Neural progenitor cell (in vitro differentiated cells): ENCODE data around the gene R3HDM1. TPM values are rescaled to one million over a fixed set of nuclear protein-coding genes. Genes with fewer than 3 reads are reported as not detected.
"Not testable (repeated sequence)": the region's sequence is repeated elsewhere in the genome, so short reads cannot be mapped to it uniquely, and the experiment has no call there.

ENCODE experiments used
- DNase-seq: peaks from one replicate; pipeline ENCODE4 v3.0.0-alpha.2; 2016; ENCODE audit warnings: low spot score
- H2AFZ ChIP-seq: fragments of 200-600 bp; sonication (generic); replicated peaks from 2 replicates; pipeline ENCODE4 v1.6.1; 2016; ENCODE audit warnings: antibody characterized with exemption
- H3F3A ChIP-seq: fragments of 200-600 bp; sonication (generic); 2 replicates; pipeline ENCODE4 v1.6.1; 2016; ENCODE audit warnings: antibody characterized with exemption, low read depth
- H3K27ac ChIP-seq: fragments of 200-600 bp; sonication (generic); 2 replicates; pipeline ENCODE4 v1.5.1; 2016; ENCODE audit warnings: mild to moderate bottlenecking
- H3K27me3 ChIP-seq: fragments of 200-600 bp; sonication (generic); 2 replicates; pipeline ENCODE4 v1.6.1; 2016; ENCODE audit warnings: mild to moderate bottlenecking, moderate library complexity
- H3K36me3 ChIP-seq: fragments of 200-600 bp; sonication (generic); 2 replicates; pipeline ENCODE4 v1.5.1; 2016
- H3K4me1 ChIP-seq: fragments of 200-600 bp; sonication (generic); 2 replicates; pipeline ENCODE4 v1.6.1; 2016; ENCODE audit warnings: mixed run types
- H3K4me2 ChIP-seq: fragments of 200-600 bp; sonication (generic); 2 replicates; pipeline ENCODE4 v1.6.1; 2016
- H3K4me3 ChIP-seq: fragments of 200-600 bp; sonication (generic); 2 replicates; pipeline ENCODE4 v1.5.1; 2016
- H3K79me2 ChIP-seq: fragments of 200-600 bp; sonication (generic); 2 replicates; pipeline ENCODE4 v1.6.1; 2016; ENCODE audit warnings: low read depth
- H3K9ac ChIP-seq: fragments of 200-600 bp; sonication (generic); 2 replicates; pipeline ENCODE4 v1.6.1; 2016
- H3K9me3 ChIP-seq: fragments of 200-600 bp; sonication (generic); 2 replicates; pipeline ENCODE4 v1.5.1; 2016; ENCODE audit warnings: low read depth
- H4K20me1 ChIP-seq: fragments of 200-600 bp; sonication (generic); 2 replicates; pipeline ENCODE4 v1.6.1; 2016; ENCODE audit warnings: low read depth
- H3K27ac Mint-ChIP-seq: 3 replicates; pipeline ENCODE4 v1.8.0; 2021; ENCODE audit warnings: mixed read lengths
- H3K27me3 Mint-ChIP-seq: 2 replicates; pipeline ENCODE4 v1.8.0; 2022; ENCODE audit warnings: low read depth, mild to moderate bottlenecking, inconsistent platforms, moderate library complexity, mixed read lengths; ENCODE audit not compliant: insufficient read depth
- H3K36me3 Mint-ChIP-seq: 3 replicates; pipeline ENCODE4 v1.8.0; 2021; ENCODE audit warnings: mixed read lengths
- H3K4me1 Mint-ChIP-seq: 3 replicates; pipeline ENCODE4 v1.8.0; 2021; ENCODE audit warnings: mixed read lengths
- H3K4me3 Mint-ChIP-seq: 3 replicates; pipeline ENCODE4 v1.8.0; 2021; ENCODE audit warnings: mild to moderate bottlenecking, moderate library complexity, mixed read lengths
- H3K9me3 Mint-ChIP-seq: 3 replicates; pipeline ENCODE4 v1.8.0; 2020; ENCODE audit warnings: mixed read lengths
- EZH2 ChIP-seq: fragments of 200-600 bp; sonication (generic); IDR thresholded peaks from 2 replicates; pipeline ENCODE4 v1.6.1; 2017; ENCODE audit warnings: antibody characterized with exemption, mild to moderate bottlenecking, moderate library complexity
- EZH2phosphoT487 ChIP-seq: fragments of 200-600 bp; sonication (generic); IDR thresholded peaks from 2 replicates; pipeline ENCODE4 v1.6.1; 2017; ENCODE audit warnings: antibody characterized with exemption
- total RNA-seq: library from RNA; depleted of rRNA; stranded (reverse); fragments of >200 nt; gene quantifications from 2 replicates; pipeline ENCODE4 v1.2.3, GENCODE V29; 2015; ENCODE audit warnings: low replicate concordance
- TF ChIP-seq, protein P1 (sequence below): fragments of 200-600 bp; sonication (generic); IDR thresholded peaks from 2 replicates; pipeline ENCODE4 v1.5.1; 2017; ENCODE audit warnings: antibody characterized with exemption, mild to moderate bottlenecking

The R3HDM1 gene
- total RNA-seq, 1 donor from 2014 or later, result 49.4 TPM

DNA sequence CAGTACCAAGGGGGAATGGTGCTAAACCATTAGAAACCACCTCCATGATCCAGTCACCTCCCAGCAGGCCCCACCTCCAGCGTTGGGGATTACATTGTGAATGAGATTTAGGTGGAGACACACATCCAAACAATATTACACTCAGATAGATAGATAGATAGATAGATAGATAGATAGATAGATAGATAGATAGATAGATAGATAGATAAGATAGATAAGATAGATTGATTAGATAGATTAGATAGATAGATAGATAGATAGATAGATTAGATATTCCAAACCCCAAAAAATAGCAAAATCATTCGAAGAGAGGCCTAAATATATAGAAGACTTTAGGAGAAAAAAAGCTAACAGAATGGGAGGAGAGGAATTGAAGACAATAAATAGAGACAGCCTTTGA lies 167.6 kb downstream of the R3HDM1 start:
- no peak for DNase-seq
- Histone ChIP-seq H3K4me1 (peaks cover 4% of the 10 kb centered on the region), H3K27ac (no peak overlapping the region), H2AFZ (no peak overlapping the region), H3K9ac (no peak overlapping the region), H3K4me3 (no peak overlapping the region), H3K79me2 (no peaks in the 10 kb centered on the region), H3K9me3 (no peaks in the 10 kb centered on the region), H4K20me1 (no peaks in the 10 kb centered on the region), H3K36me3 (peaks cover 6% of the 10 kb centered on the region), H3K4me2 (no peak overlapping the region), H3K27me3 (no peaks in the 10 kb centered on the region), H3F3A (no peaks in the 10 kb centered on the region)
- TF ChIP-seq EZH2, result no peak
- TF ChIP-seq, protein P1, sequence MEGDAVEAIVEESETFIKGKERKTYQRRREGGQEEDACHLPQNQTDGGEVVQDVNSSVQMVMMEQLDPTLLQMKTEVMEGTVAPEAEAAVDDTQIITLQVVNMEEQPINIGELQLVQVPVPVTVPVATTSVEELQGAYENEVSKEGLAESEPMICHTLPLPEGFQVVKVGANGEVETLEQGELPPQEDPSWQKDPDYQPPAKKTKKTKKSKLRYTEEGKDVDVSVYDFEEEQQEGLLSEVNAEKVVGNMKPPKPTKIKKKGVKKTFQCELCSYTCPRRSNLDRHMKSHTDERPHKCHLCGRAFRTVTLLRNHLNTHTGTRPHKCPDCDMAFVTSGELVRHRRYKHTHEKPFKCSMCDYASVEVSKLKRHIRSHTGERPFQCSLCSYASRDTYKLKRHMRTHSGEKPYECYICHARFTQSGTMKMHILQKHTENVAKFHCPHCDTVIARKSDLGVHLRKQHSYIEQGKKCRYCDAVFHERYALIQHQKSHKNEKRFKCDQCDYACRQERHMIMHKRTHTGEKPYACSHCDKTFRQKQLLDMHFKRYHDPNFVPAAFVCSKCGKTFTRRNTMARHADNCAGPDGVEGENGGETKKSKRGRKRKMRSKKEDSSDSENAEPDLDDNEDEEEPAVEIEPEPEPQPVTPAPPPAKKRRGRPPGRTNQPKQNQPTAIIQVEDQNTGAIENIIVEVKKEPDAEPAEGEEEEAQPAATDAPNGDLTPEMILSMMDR, result no peak
- no peak for TF ChIP-seq EZH2phosphoT487
- H3K27ac Mint-ChIP-seq, result no peak overlapping the region
- H3K4me1 Mint-ChIP-seq, result no peaks in the 10 kb centered on the region
- no peaks in the 10 kb centered on the region for H3K9me3 Mint-ChIP-seq
- no peak overlapping the region for H3K4me3 Mint-ChIP-seq
- H3K27me3 Mint-ChIP-seq, result no peaks in the 10 kb centered on the region
- peaks cover 9% of the 10 kb centered on the region for H3K36me3 Mint-ChIP-seq

DNA sequence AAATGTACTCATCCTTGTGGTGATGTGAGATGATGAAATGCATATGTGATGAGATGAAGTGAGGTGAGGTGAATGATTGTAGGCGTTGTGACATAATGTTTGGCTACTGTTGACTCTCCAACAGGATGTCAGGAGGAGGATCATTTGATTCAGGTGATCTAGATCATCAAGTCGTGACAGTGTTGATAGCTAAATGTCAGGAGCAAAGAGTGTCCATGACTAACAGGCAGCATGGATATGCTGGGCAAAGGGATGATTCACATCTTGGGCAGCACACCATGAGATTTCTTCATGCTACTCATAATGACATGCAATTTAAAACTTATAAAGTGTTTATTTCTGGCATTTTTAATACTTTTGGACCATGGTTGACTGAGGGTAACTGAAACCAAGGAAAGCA lies 170.2 kb downstream of the R3HDM1 start:
- no peaks in the 10 kb centered on the region for H3K4me1 Mint-ChIP-seq
- Histone ChIP-seq H3K4me1 (no peaks in the 10 kb centered on the region), H2AFZ (no peak overlapping the region), H3K9me3 (no peaks in the 10 kb centered on the region), H3K36me3 (peaks cover 3% of the 10 kb centered on the region), H3K4me3 (no peak overlapping the region), H3K9ac (no peak overlapping the region), H4K20me1 (no peaks in the 10 kb centered on the region), H3K4me2 (no peak overlapping the region), H3K27ac (no peak overlapping the region), H3K27me3 (no peaks in the 10 kb centered on the region), H3K79me2 (no peaks in the 10 kb centered on the region), H3F3A (no peaks in the 10 kb centered on the region)
- peaks cover 2% of the 10 kb centered on the region for H3K27me3 Mint-ChIP-seq
- no peaks in the 10 kb centered on the region for H3K9me3 Mint-ChIP-seq
- H3K36me3 Mint-ChIP-seq, result peaks cover 2% of the 10 kb centered on the region
- TF ChIP-seq EZH2phosphoT487 (no peak), EZH2 (no peak)
- TF ChIP-seq, protein P1, result no peak
- H3K27ac Mint-ChIP-seq, result no peak overlapping the region
- no peak overlapping the region for H3K4me3 Mint-ChIP-seq
- no peak for DNase-seq

DNA sequence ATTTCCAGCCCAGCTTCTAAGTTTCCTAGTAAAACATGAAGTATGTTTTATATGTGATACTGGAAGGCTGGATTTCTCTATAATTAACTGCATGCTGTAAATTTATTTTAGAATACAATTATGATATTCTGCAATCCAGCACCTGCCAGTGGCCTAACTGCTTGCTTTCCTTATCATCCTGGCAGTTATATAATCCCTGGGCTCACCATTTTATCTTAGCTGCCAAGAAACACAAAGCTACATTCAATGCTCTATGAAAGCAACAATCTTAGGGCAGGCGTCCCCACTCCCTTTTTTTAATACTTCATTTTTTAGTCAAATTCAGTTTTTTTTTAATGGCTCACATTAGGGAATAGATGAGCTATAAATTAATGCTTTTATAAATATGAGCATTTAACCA lies 172.0 kb downstream of the R3HDM1 start:
- no peak overlapping the region for H3K27ac ChIP-seq

DNA sequence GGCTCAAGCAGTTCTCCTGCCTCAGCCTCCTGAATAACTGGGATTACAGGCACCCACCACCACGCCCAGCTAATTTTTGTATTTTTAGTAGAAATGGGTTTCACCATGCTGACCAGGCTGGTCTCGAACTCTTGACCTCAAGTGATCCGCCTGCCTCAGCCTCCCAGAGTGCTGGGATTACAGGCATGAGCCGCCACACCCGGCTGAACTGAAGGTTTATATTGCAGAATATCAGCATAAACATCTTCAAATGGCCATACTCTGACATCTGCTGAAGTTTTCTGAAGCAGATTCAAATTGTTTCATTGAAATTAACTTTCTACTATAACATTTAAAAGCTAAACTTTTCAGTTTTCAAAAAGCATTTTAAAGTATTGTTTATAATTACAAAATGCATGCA lies 172.8 kb downstream of the R3HDM1 start:
- not testable (repeated sequence) for H3K4me3 ChIP-seq, H3K27ac ChIP-seq, H3K36me3 ChIP-seq, H3K4me1 ChIP-seq, H3K9me3 Mint-ChIP-seq, H3K9me3 ChIP-seq, H3K79me2 ChIP-seq, H3K9ac ChIP-seq, H3K27ac Mint-ChIP-seq, H3F3A ChIP-seq, H3K27me3 Mint-ChIP-seq, H3K27me3 ChIP-seq, H3K4me3 Mint-ChIP-seq, H3K36me3 Mint-ChIP-seq, H2AFZ ChIP-seq, H3K4me1 Mint-ChIP-seq, H3K4me2 ChIP-seq, H4K20me1 ChIP-seq, DNase-seq

More for the DNA sequence above, 172.0 kb downstream of the R3HDM1 start:
- H3K36me3 ChIP-seq, result peaks cover 3% of the 10 kb centered on the region
- Mint-ChIP-seq H3K4me3 (no peak overlapping the region), H3K27me3 (peaks cover 2% of the 10 kb centered on the region), H3K4me1 (no peaks in the 10 kb centered on the region), H3K9me3 (no peaks in the 10 kb centered on the region), H3K27ac (no peak overlapping the region), H3K36me3 (peaks cover 2% of the 10 kb centered on the region)
- H2AFZ ChIP-seq, result no peak overlapping the region
- H3K4me2 ChIP-seq, result no peak overlapping the region
- no peak overlapping the region for H3K9ac ChIP-seq
- H3F3A ChIP-seq, result no peaks in the 10 kb centered on the region
- DNase-seq, result no peak
- no peaks in the 10 kb centered on the region for H3K4me1 ChIP-seq
- no peaks in the 10 kb centered on the region for H3K9me3 ChIP-seq
- H3K27me3 ChIP-seq, result no peaks in the 10 kb centered on the region
- H3K79me2 ChIP-seq, result no peaks in the 10 kb centered on the region
- no peak for TF ChIP-seq EZH2
- no peak for TF ChIP-seq EZH2phosphoT487
- TF ChIP-seq, protein P1, result no peak
- H3K4me3 ChIP-seq, result no peak overlapping the region
- H4K20me1 ChIP-seq, result no peaks in the 10 kb centered on the region
